Neural crest cell (in vitro differentiated cells): ENCODE measurements around the gene ASB13. TPM values are rescaled to one million over a fixed set of nuclear protein-coding genes. Genes with fewer than 3 reads are reported as not detected.

ENCODE experiments used
- DNase-seq: peaks from one replicate; pipeline ENCODE4 v3.0.0; 2021; ENCODE audit warnings: low read depth, mixed read lengths, low spot score
- H3K27ac Mint-ChIP-seq: one replicate; pipeline ENCODE4 v1.8.0; 2021; ENCODE audit warnings: mild to moderate bottlenecking, mixed read lengths; ENCODE audit not compliant: unreplicated experiment
- H3K27me3 Mint-ChIP-seq: 2 replicates; pipeline ENCODE4 v1.8.0; 2021; ENCODE audit warnings: low read depth, mild to moderate bottlenecking, mixed read lengths
- H3K36me3 Mint-ChIP-seq: 2 replicates; pipeline ENCODE4 v1.8.0; 2021; ENCODE audit warnings: low read depth, mild to moderate bottlenecking, mixed read lengths
- H3K4me1 Mint-ChIP-seq: 2 replicates; pipeline ENCODE4 v1.8.0; 2021; ENCODE audit warnings: mixed read lengths
- H3K4me3 Mint-ChIP-seq: one replicate; pipeline ENCODE4 v1.8.0; 2021; ENCODE audit warnings: mild to moderate bottlenecking, mixed read lengths
- H3K9me3 Mint-ChIP-seq: 2 replicates; pipeline ENCODE4 v1.8.0; 2021; ENCODE audit warnings: mixed read lengths
- CTCF ChIP-seq: fragments of 200-600 bp; sonication (generic); conservative IDR thresholded peaks from 2 replicates; pipeline ENCODE4 v1.5.0; 2021; ENCODE audit warnings: antibody characterized with exemption, mild to moderate bottlenecking
- total RNA-seq: library from RNA; stranded (reverse); gene quantifications from 2 replicates; pipeline ENCODE4 v1.2.1, GENCODE V29; 2021

The ASB13 gene
- total RNA-seq, 1 donor from 2014 or later: 40.8 TPM

- no peak overlapping the region for H3K4me3 Mint-ChIP-seq
- no peaks in the 10 kb centered on the region for H3K27me3 Mint-ChIP-seq
- H3K27ac Mint-ChIP-seq: no peak overlapping the region
- DNase-seq: no peak
- peaks cover 20% of the 10 kb centered on the region for H3K36me3 Mint-ChIP-seq
- H3K9me3 Mint-ChIP-seq: no peaks in the 10 kb centered on the region
- TF ChIP-seq CTCF: no peak
- peaks cover 5% of the 10 kb centered on the region for H3K4me1 Mint-ChIP-seq
Observed at GRCh38 chr10:5645375-5645774, 21.0 kb downstream of the ASB13 start.

- Mint-ChIP-seq H3K4me1 (peaks cover 2% of the 10 kb centered on the region), H3K36me3 (peaks cover 16% of the 10 kb centered on the region), H3K27me3 (no peaks in the 10 kb centered on the region), H3K27ac (peak overlapping the region; percentile 15), H3K9me3 (no peaks in the 10 kb centered on the region), H3K4me3 (no peak overlapping the region)
- no peak for TF ChIP-seq CTCF
- DNase-seq: no peak
Observed at GRCh38 chr10:5644930-5645329, 21.5 kb downstream of the ASB13 start.

- H3K4me3 Mint-ChIP-seq: no peak overlapping the region
- no peak for TF ChIP-seq CTCF
- H3K27ac Mint-ChIP-seq: no peak overlapping the region
Observed at GRCh38 chr10:5643346-5644067, 22.9 kb downstream of the ASB13 start.

GRCh38 chr10:5641501-5641900 is 24.9 kb downstream of the ASB13 start:
- TF ChIP-seq CTCF: no peak
- Mint-ChIP-seq H3K9me3 (no peaks in the 10 kb centered on the region), H3K4me3 (no peak overlapping the region), H3K36me3 (peaks cover 15% of the 10 kb centered on the region), H3K4me1 (no peaks in the 10 kb centered on the region), H3K27me3 (no peaks in the 10 kb centered on the region), H3K27ac (no peak overlapping the region)
- no peak for DNase-seq

More at GRCh38 chr10:5643346-5644067, 22.9 kb downstream of the ASB13 start:
- Mint-ChIP-seq H3K27me3 (no peaks in the 10 kb centered on the region), H3K9me3 (no peaks in the 10 kb centered on the region), H3K36me3 (peaks cover 13% of the 10 kb centered on the region), H3K4me1 (no peaks in the 10 kb centered on the region)
- DNase-seq: no peak

- no peaks in the 10 kb centered on the region for H3K9me3 Mint-ChIP-seq
- TF ChIP-seq CTCF: no peak
- no peak overlapping the region for H3K27ac Mint-ChIP-seq
Observed at GRCh38 chr10:5640501-5640900, 25.9 kb downstream of the ASB13 start.

More at GRCh38 chr10:5640501-5640900, 25.9 kb downstream of the ASB13 start:
- DNase-seq: no peak
- Mint-ChIP-seq H3K4me3 (no peak overlapping the region), H3K27me3 (no peaks in the 10 kb centered on the region), H3K36me3 (peaks cover 15% of the 10 kb centered on the region), H3K4me1 (no peaks in the 10 kb centered on the region)
